Activated T-cell treated with anti-CD3 and anti-CD28 coated beads, Interleukin-2, amount 50 U/mL, for 4 hours (primary cell): Measurements from ENCODE around the gene SIGMAR1. TPM values are rescaled to one million over a fixed set of nuclear protein-coding genes. Genes with fewer than 3 reads are reported as not detected.

Experiments
- ATAC-seq, 2 donors: fragments of 200-7000 bp; cut with Tn5 transposase; one replicate each; pipeline ENCODE4 v1.10.0; 2021
- DNase-seq: peaks from one replicate; pipeline ENCODE4 v3.0.0-alpha.2; 2020
- H3K27me3 Mint-ChIP-seq: one replicate; pipeline ENCODE4 v1.8.0; 2021; ENCODE audit warnings: low read depth, mixed read lengths
- H3K36me3 Mint-ChIP-seq: one replicate; pipeline ENCODE4 v1.8.0; 2022; ENCODE audit warnings: mixed read lengths; ENCODE audit not compliant: insufficient read depth
- H3K4me1 Mint-ChIP-seq: one replicate; pipeline ENCODE4 v1.8.0; 2021; ENCODE audit warnings: low read depth, mixed read lengths
- H3K4me3 Mint-ChIP-seq: one replicate; pipeline ENCODE4 v1.8.0; 2021; ENCODE audit warnings: mild to moderate bottlenecking, moderate library complexity, mixed read lengths
- H3K9me3 Mint-ChIP-seq: one replicate; pipeline ENCODE4 v1.8.0; 2021; ENCODE audit warnings: mixed read lengths
- total RNA-seq, 3 donors: library from RNA; stranded (reverse); gene quantifications; one replicate each; pipeline ENCODE4 v1.2.1, GENCODE V29; 2021

The SIGMAR1 gene
- total RNA-seq, 3 donors from 2014 or later = 120 to 128 (median 123) TPM

- Mint-ChIP-seq H3K27me3 (no peaks in the 10 kb centered on the region), H3K4me1 (peaks cover 49% of the 10 kb centered on the region), H3K4me3 (peak overlapping the region; percentile 83), H3K9me3 (peaks cover 5% of the 10 kb centered on the region), H3K36me3 (peaks cover 12% of the 10 kb centered on the region)
- peak; percentile 49 for DNase-seq
- peak; percentile 46 to 59 for ATAC-seq
Observed at GRCh38 chr9:34664281-34665066, 26.9 kb upstream of the SIGMAR1 start.

GRCh38 chr9:34663303-34663605, 25.7 kb upstream of the SIGMAR1 start:
- H3K4me1 Mint-ChIP-seq = peaks cover 49% of the 10 kb centered on the region
- H3K27me3 Mint-ChIP-seq = no peaks in the 10 kb centered on the region
- peaks cover 4% of the 10 kb centered on the region for H3K36me3 Mint-ChIP-seq
- ATAC-seq (no peak), DNase-seq (no peak)
- no peak overlapping the region for H3K4me3 Mint-ChIP-seq
- H3K9me3 Mint-ChIP-seq = no peaks in the 10 kb centered on the region

GRCh38 chr9:34662526-34663302, 25.1 kb upstream of the SIGMAR1 start, which contains the start of gene CCL27:
TSS of gene CCL27 (minus strand) at chr9:34662657. CDS start at chr9:34662633, 24 bp downstream.
- H3K27me3 Mint-ChIP-seq = no peaks in the 10 kb centered on the region
- H3K4me1 Mint-ChIP-seq = peaks cover 49% of the 10 kb centered on the region
- H3K9me3 Mint-ChIP-seq = no peaks in the 10 kb centered on the region
- H3K36me3 Mint-ChIP-seq = peaks cover 4% of the 10 kb centered on the region
- DNase-seq (no peak), ATAC-seq (no peak)
- H3K4me3 Mint-ChIP-seq = no peak within 1 kb of the TSS

GRCh38 chr9:34659592-34660253, 22.1 kb upstream of the SIGMAR1 start:
- no peaks in the 10 kb centered on the region for H3K9me3 Mint-ChIP-seq
- no peak for DNase-seq
- peaks cover 40% of the 10 kb centered on the region for H3K4me1 Mint-ChIP-seq
- ATAC-seq = no peak
- H3K4me3 Mint-ChIP-seq = no peak overlapping the region
- H3K27me3 Mint-ChIP-seq = no peaks in the 10 kb centered on the region
- peaks cover 4% of the 10 kb centered on the region for H3K36me3 Mint-ChIP-seq

- peaks cover 28% of the 10 kb centered on the region for H3K4me1 Mint-ChIP-seq
- H3K9me3 Mint-ChIP-seq = no peaks in the 10 kb centered on the region
- H3K4me3 Mint-ChIP-seq = no peak overlapping the region
- no peak for DNase-seq
- H3K36me3 Mint-ChIP-seq = peaks cover 4% of the 10 kb centered on the region
- no peak for ATAC-seq
- H3K27me3 Mint-ChIP-seq = no peaks in the 10 kb centered on the region
Observed at GRCh38 chr9:34658461-34658860, 20.9 kb upstream of the SIGMAR1 start.

GRCh38 chr9:34656992-34657391, 19.4 kb upstream of the SIGMAR1 start:
- peaks cover 28% of the 10 kb centered on the region for H3K4me1 Mint-ChIP-seq
- peaks cover 4% of the 10 kb centered on the region for H3K36me3 Mint-ChIP-seq
- no peaks in the 10 kb centered on the region for H3K9me3 Mint-ChIP-seq
- no peak overlapping the region for H3K4me3 Mint-ChIP-seq
- DNase-seq = no peak
- no peaks in the 10 kb centered on the region for H3K27me3 Mint-ChIP-seq
- no peak for ATAC-seq

- DNase-seq = no peak
- H3K27me3 Mint-ChIP-seq = no peaks in the 10 kb centered on the region
Observed at GRCh38 chr9:34655394-34655793, 17.8 kb upstream of the SIGMAR1 start.

GRCh38 chr9:34654323-34655051, 16.9 kb upstream of the SIGMAR1 start:
- Mint-ChIP-seq H3K9me3 (no peaks in the 10 kb centered on the region), H3K4me1 (peaks cover 23% of the 10 kb centered on the region), H3K36me3 (peaks cover under 1% of the 10 kb centered on the region), H3K27me3 (no peaks in the 10 kb centered on the region), H3K4me3 (no peak overlapping the region)
- no peak for DNase-seq
- no peak for ATAC-seq

More at GRCh38 chr9:34655394-34655793, 17.8 kb upstream of the SIGMAR1 start:
- no peaks in the 10 kb centered on the region for H3K9me3 Mint-ChIP-seq
- no peak for ATAC-seq
- H3K4me3 Mint-ChIP-seq = no peak overlapping the region
- peaks cover 23% of the 10 kb centered on the region for H3K4me1 Mint-ChIP-seq
- peaks cover under 1% of the 10 kb centered on the region for H3K36me3 Mint-ChIP-seq

- DNase-seq (no peak), ATAC-seq (no peak)
- H3K9me3 Mint-ChIP-seq = no peaks in the 10 kb centered on the region
- no peaks in the 10 kb centered on the region for H3K27me3 Mint-ChIP-seq
- H3K4me1 Mint-ChIP-seq = peaks cover 33% of the 10 kb centered on the region
- no peak overlapping the region for H3K4me3 Mint-ChIP-seq
- H3K36me3 Mint-ChIP-seq = peaks cover 11% of the 10 kb centered on the region
Observed at GRCh38 chr9:34653151-34654072, 15.8 kb upstream of the SIGMAR1 start.

GRCh38 chr9:34652602-34653000, 15.0 kb upstream of the SIGMAR1 start:
- no peak for DNase-seq
- no peak for ATAC-seq
- Mint-ChIP-seq H3K9me3 (no peaks in the 10 kb centered on the region), H3K4me3 (no peak overlapping the region), H3K4me1 (peaks cover 42% of the 10 kb centered on the region), H3K36me3 (peaks cover 16% of the 10 kb centered on the region), H3K27me3 (no peaks in the 10 kb centered on the region)

- H3K27me3 Mint-ChIP-seq = no peaks in the 10 kb centered on the region
- peaks cover 46% of the 10 kb centered on the region for H3K4me1 Mint-ChIP-seq
- peaks cover 17% of the 10 kb centered on the region for H3K36me3 Mint-ChIP-seq
- ATAC-seq = peak; percentile 85 to 86
- H3K9me3 Mint-ChIP-seq = no peaks in the 10 kb centered on the region
- peak; percentile 40 for DNase-seq
- H3K4me3 Mint-ChIP-seq = peak within 1 kb of the TSS; percentile 30
Observed at GRCh38 chr9:34651876-34652601, 14.5 kb upstream of the SIGMAR1 start, which contains the start of gene IL11RA. TSS of gene IL11RA (plus strand) at chr9:34652185. CDS start at chr9:34655218, 3,033 bp downstream.

- Mint-ChIP-seq H3K4me3 (no peak overlapping the region), H3K36me3 (peaks cover 17% of the 10 kb centered on the region), H3K4me1 (peaks cover 47% of the 10 kb centered on the region), H3K27me3 (no peaks in the 10 kb centered on the region), H3K9me3 (no peaks in the 10 kb centered on the region)
- DNase-seq = no peak
- ATAC-seq = no peak
Observed at GRCh38 chr9:34651321-34651720, 13.7 kb upstream of the SIGMAR1 start.
